ENCODE measurements around the gene TSPEAR. TPM values are rescaled to one million over a fixed set of nuclear protein-coding genes. Genes with fewer than 3 reads are reported as not detected.

The TSPEAR gene
- total RNA-seq, 1 experiment from 2014 or later, result 0.32 TPM

- ChIA-PET POLR2A (no interaction called here), CTCF (no interaction called here)
- Histone ChIP-seq H3K4me1 (no peaks in the 10 kb centered on the region), H3K9me3 (no peaks in the 10 kb centered on the region), H3K27me3 (replicated peaks; ENCODE audit: control insufficient read depth, insufficient read depth, low read length) (no peaks in the 10 kb centered on the region), H3K4me3 (ENCODE audit: low read depth, low read length) (no peak overlapping the region), H3K36me3 (ENCODE audit: control insufficient read depth, insufficient read depth, low read length) (no peaks in the 10 kb centered on the region)
- TF ChIP-seq, protein P1, sequence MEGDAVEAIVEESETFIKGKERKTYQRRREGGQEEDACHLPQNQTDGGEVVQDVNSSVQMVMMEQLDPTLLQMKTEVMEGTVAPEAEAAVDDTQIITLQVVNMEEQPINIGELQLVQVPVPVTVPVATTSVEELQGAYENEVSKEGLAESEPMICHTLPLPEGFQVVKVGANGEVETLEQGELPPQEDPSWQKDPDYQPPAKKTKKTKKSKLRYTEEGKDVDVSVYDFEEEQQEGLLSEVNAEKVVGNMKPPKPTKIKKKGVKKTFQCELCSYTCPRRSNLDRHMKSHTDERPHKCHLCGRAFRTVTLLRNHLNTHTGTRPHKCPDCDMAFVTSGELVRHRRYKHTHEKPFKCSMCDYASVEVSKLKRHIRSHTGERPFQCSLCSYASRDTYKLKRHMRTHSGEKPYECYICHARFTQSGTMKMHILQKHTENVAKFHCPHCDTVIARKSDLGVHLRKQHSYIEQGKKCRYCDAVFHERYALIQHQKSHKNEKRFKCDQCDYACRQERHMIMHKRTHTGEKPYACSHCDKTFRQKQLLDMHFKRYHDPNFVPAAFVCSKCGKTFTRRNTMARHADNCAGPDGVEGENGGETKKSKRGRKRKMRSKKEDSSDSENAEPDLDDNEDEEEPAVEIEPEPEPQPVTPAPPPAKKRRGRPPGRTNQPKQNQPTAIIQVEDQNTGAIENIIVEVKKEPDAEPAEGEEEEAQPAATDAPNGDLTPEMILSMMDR (IDR thresholded peaks at IDR 0.05; ENCODE audit: insufficient read depth in 1 of 2, low read depth in 1 of 2, low read length in 1 of 2, severe bottlenecking in 1 of 2, unreplicated experiment in 1 of 2), result no peak
- Mint-ChIP-seq H3K4me1 (ENCODE audit: low read depth, unreplicated experiment) (peaks cover 5% of the 10 kb centered on the region), H3K27ac (ENCODE audit: unreplicated experiment) (no peak overlapping the region), H3K4me3 (ENCODE audit: unreplicated experiment) (no peak overlapping the region), H3K36me3 (ENCODE audit: insufficient read depth, unreplicated experiment) (no peaks in the 10 kb centered on the region), H3K27me3 (ENCODE audit: insufficient read depth, unreplicated experiment) (no peaks in the 10 kb centered on the region), H3K9me3 (ENCODE audit: unreplicated experiment) (no peaks in the 10 kb centered on the region)
- intact Hi-C loops (cut with micrococcal nuclease; ENCODE audit: unreplicated experiment), result no loop called here
- no peak for DNase-seq
- BruUV-seq (replicated peaks), result no TSS peak
Observed at GRCh38 chr21:44756423-44757185, 45.2 kb upstream of the TSPEAR start.

GRCh38 chr21:44755227-44755626 is 43.9 kb upstream of the TSPEAR start:
- no peaks in the 10 kb centered on the region for H3K27me3 ChIP-seq (replicated peaks; ENCODE audit: control insufficient read depth, insufficient read depth, low read length)
- DNase-seq, result no peak
- Mint-ChIP-seq H3K9me3 (ENCODE audit: unreplicated experiment) (no peaks in the 10 kb centered on the region), H3K27ac (ENCODE audit: unreplicated experiment) (no peak overlapping the region), H3K4me1 (ENCODE audit: low read depth, unreplicated experiment) (no peaks in the 10 kb centered on the region), H3K27me3 (ENCODE audit: insufficient read depth, unreplicated experiment) (no peaks in the 10 kb centered on the region), H3K36me3 (ENCODE audit: insufficient read depth, unreplicated experiment) (no peaks in the 10 kb centered on the region), H3K4me3 (ENCODE audit: unreplicated experiment) (no peak overlapping the region)
- POLR2A ChIA-PET, result no interaction called here
- H3K36me3 ChIP-seq (ENCODE audit: control insufficient read depth, insufficient read depth, low read length), result no peaks in the 10 kb centered on the region
- TF ChIP-seq, protein P1 (IDR thresholded peaks at IDR 0.05; ENCODE audit: insufficient read depth in 1 of 2, low read depth in 1 of 2, low read length in 1 of 2, severe bottlenecking in 1 of 2, unreplicated experiment in 1 of 2), result no peak
- intact Hi-C loops (cut with micrococcal nuclease; ENCODE audit: unreplicated experiment), result no loop called here
- no peak overlapping the region for H3K4me3 ChIP-seq (ENCODE audit: low read depth, low read length)
- no TSS peak for BruUV-seq (replicated peaks)
- CTCF ChIA-PET, result no interaction called here
- no peaks in the 10 kb centered on the region for H3K9me3 ChIP-seq
- H3K4me1 ChIP-seq, result no peaks in the 10 kb centered on the region

DNA sequence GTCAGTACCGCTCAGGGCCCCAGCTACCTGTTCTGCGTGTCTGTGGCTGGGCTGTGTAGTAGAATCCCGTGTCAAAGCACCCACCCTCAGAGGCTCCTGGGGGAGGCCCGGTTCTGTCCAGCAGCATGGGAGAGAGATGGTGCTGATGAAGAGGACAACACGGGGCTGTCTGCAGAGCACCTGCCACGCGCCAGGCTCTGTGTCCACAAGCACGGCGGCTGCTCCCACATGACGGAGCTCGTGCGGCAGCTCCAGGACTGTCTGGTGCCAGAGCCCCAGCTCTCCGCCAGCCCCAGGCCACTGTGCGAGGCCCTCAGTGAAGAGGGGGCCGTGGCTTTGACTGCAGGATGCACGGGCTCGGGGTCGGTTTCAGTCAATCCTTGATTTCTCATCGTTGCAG is 42.0 kb upstream of the TSPEAR start:
- no peaks in the 10 kb centered on the region for H3K27me3 Mint-ChIP-seq (ENCODE audit: insufficient read depth, unreplicated experiment)
- intact Hi-C loops (cut with micrococcal nuclease; ENCODE audit: unreplicated experiment), result no loop called here
- no peaks in the 10 kb centered on the region for H3K36me3 ChIP-seq (ENCODE audit: control insufficient read depth, insufficient read depth, low read length)
- BruUV-seq (replicated peaks), result no TSS peak
- no peak overlapping the region for H3K4me3 ChIP-seq (ENCODE audit: low read depth, low read length)
- H3K27me3 ChIP-seq (replicated peaks; ENCODE audit: control insufficient read depth, insufficient read depth, low read length), result no peaks in the 10 kb centered on the region
- H3K27ac Mint-ChIP-seq (ENCODE audit: unreplicated experiment), result no peak overlapping the region
- no peaks in the 10 kb centered on the region for H3K9me3 ChIP-seq
- DNase-seq, result no peak
- no peak overlapping the region for H3K4me3 Mint-ChIP-seq (ENCODE audit: unreplicated experiment)
- TF ChIP-seq, protein P1 (IDR thresholded peaks at IDR 0.05; ENCODE audit: insufficient read depth in 1 of 2, low read depth in 1 of 2, low read length in 1 of 2, severe bottlenecking in 1 of 2, unreplicated experiment in 1 of 2), result no peak
- ChIA-PET CTCF (interaction anchor here (2.0 kb wide), 1 partner anchor 40 kb away, joined by 8 read pairs; no protein-coding TSS in a partner anchor), POLR2A (interaction anchor here (0.5 kb wide), 1 partner anchor 259 kb away, joined by 3 read pairs; no protein-coding TSS in a partner anchor)
- no peaks in the 10 kb centered on the region for H3K9me3 Mint-ChIP-seq (ENCODE audit: unreplicated experiment)
- H3K4me1 Mint-ChIP-seq (ENCODE audit: low read depth, unreplicated experiment), result no peaks in the 10 kb centered on the region
- no peaks in the 10 kb centered on the region for H3K4me1 ChIP-seq
- no peaks in the 10 kb centered on the region for H3K36me3 Mint-ChIP-seq (ENCODE audit: insufficient read depth, unreplicated experiment)

Measured in Caco-2 (cell line).